Neural progenitor cell (in vitro differentiated cells): ENCODE measurements around the gene CFAP410. TPM values are rescaled to one million over a fixed set of nuclear protein-coding genes. Genes with fewer than 3 reads are reported as not detected.
A peak's percentile ranks its signal among the peaks of the same experiment; 100 is the strongest.

Experiments
- DNase-seq: peaks from one replicate; pipeline ENCODE4 v3.0.0-alpha.2; 2016; ENCODE audit warnings: low spot score
- H2AFZ ChIP-seq: fragments of 200-600 bp; sonication (generic); replicated peaks from 2 replicates; pipeline ENCODE4 v1.6.1; 2016; ENCODE audit warnings: antibody characterized with exemption
- H3F3A ChIP-seq: fragments of 200-600 bp; sonication (generic); 2 replicates; pipeline ENCODE4 v1.6.1; 2016; ENCODE audit warnings: antibody characterized with exemption, low read depth
- H3K27ac ChIP-seq: fragments of 200-600 bp; sonication (generic); 2 replicates; pipeline ENCODE4 v1.5.1; 2016; ENCODE audit warnings: mild to moderate bottlenecking
- H3K27me3 ChIP-seq: fragments of 200-600 bp; sonication (generic); 2 replicates; pipeline ENCODE4 v1.6.1; 2016; ENCODE audit warnings: mild to moderate bottlenecking, moderate library complexity
- H3K36me3 ChIP-seq: fragments of 200-600 bp; sonication (generic); 2 replicates; pipeline ENCODE4 v1.5.1; 2016
- H3K4me1 ChIP-seq: fragments of 200-600 bp; sonication (generic); 2 replicates; pipeline ENCODE4 v1.6.1; 2016; ENCODE audit warnings: mixed run types
- H3K4me2 ChIP-seq: fragments of 200-600 bp; sonication (generic); 2 replicates; pipeline ENCODE4 v1.6.1; 2016
- H3K4me3 ChIP-seq: fragments of 200-600 bp; sonication (generic); 2 replicates; pipeline ENCODE4 v1.5.1; 2016
- H3K79me2 ChIP-seq: fragments of 200-600 bp; sonication (generic); 2 replicates; pipeline ENCODE4 v1.6.1; 2016; ENCODE audit warnings: low read depth
- H3K9ac ChIP-seq: fragments of 200-600 bp; sonication (generic); 2 replicates; pipeline ENCODE4 v1.6.1; 2016
- H3K9me3 ChIP-seq: fragments of 200-600 bp; sonication (generic); 2 replicates; pipeline ENCODE4 v1.5.1; 2016; ENCODE audit warnings: low read depth
- H4K20me1 ChIP-seq: fragments of 200-600 bp; sonication (generic); 2 replicates; pipeline ENCODE4 v1.6.1; 2016; ENCODE audit warnings: low read depth
- H3K27ac Mint-ChIP-seq: 3 replicates; pipeline ENCODE4 v1.8.0; 2021; ENCODE audit warnings: mixed read lengths
- H3K27me3 Mint-ChIP-seq: 2 replicates; pipeline ENCODE4 v1.8.0; 2022; ENCODE audit warnings: low read depth, mild to moderate bottlenecking, inconsistent platforms, moderate library complexity, mixed read lengths; ENCODE audit not compliant: insufficient read depth
- H3K36me3 Mint-ChIP-seq: 3 replicates; pipeline ENCODE4 v1.8.0; 2021; ENCODE audit warnings: mixed read lengths
- H3K4me1 Mint-ChIP-seq: 3 replicates; pipeline ENCODE4 v1.8.0; 2021; ENCODE audit warnings: mixed read lengths
- H3K4me3 Mint-ChIP-seq: 3 replicates; pipeline ENCODE4 v1.8.0; 2021; ENCODE audit warnings: mild to moderate bottlenecking, moderate library complexity, mixed read lengths
- H3K9me3 Mint-ChIP-seq: 3 replicates; pipeline ENCODE4 v1.8.0; 2020; ENCODE audit warnings: mixed read lengths
- EZH2 ChIP-seq: fragments of 200-600 bp; sonication (generic); IDR thresholded peaks from 2 replicates; pipeline ENCODE4 v1.6.1; 2017; ENCODE audit warnings: antibody characterized with exemption, mild to moderate bottlenecking, moderate library complexity
- EZH2phosphoT487 ChIP-seq: fragments of 200-600 bp; sonication (generic); IDR thresholded peaks from 2 replicates; pipeline ENCODE4 v1.6.1; 2017; ENCODE audit warnings: antibody characterized with exemption
- total RNA-seq: library from RNA; depleted of rRNA; stranded (reverse); fragments of >200 nt; gene quantifications from 2 replicates; pipeline ENCODE4 v1.2.3, GENCODE V29; 2015; ENCODE audit warnings: low replicate concordance
- TF ChIP-seq, protein P1 (sequence below): fragments of 200-600 bp; sonication (generic); IDR thresholded peaks from 2 replicates; pipeline ENCODE4 v1.5.1; 2017; ENCODE audit warnings: antibody characterized with exemption, mild to moderate bottlenecking

CFAP410 gene
- total RNA-seq, 1 donor from 2014 or later = 7.5 TPM

GRCh38 chr21:44354775-44355771, 15.9 kb upstream of the CFAP410 start:
- peaks cover 6% of the 10 kb centered on the region for H3K4me1 Mint-ChIP-seq
- Histone ChIP-seq H4K20me1 (no peaks in the 10 kb centered on the region), H3K79me2 (no peaks in the 10 kb centered on the region), H3K36me3 (no peaks in the 10 kb centered on the region), H3K9me3 (no peaks in the 10 kb centered on the region), H3K4me1 (no peaks in the 10 kb centered on the region), H3K9ac (no peak overlapping the region), H3K4me3 (no peak overlapping the region), H3K27ac (no peak overlapping the region), H3K27me3 (no peaks in the 10 kb centered on the region), H3K4me2 (no peak overlapping the region), H2AFZ (no peak overlapping the region), H3F3A (no peaks in the 10 kb centered on the region)
- no peak overlapping the region for H3K27ac Mint-ChIP-seq
- DNase-seq = no peak
- peak overlapping the region; percentile 30 for H3K4me3 Mint-ChIP-seq
- no peaks in the 10 kb centered on the region for H3K9me3 Mint-ChIP-seq
- H3K36me3 Mint-ChIP-seq = no peaks in the 10 kb centered on the region
- TF ChIP-seq EZH2 (no peak), EZH2phosphoT487 (no peak)
- TF ChIP-seq, protein P1, sequence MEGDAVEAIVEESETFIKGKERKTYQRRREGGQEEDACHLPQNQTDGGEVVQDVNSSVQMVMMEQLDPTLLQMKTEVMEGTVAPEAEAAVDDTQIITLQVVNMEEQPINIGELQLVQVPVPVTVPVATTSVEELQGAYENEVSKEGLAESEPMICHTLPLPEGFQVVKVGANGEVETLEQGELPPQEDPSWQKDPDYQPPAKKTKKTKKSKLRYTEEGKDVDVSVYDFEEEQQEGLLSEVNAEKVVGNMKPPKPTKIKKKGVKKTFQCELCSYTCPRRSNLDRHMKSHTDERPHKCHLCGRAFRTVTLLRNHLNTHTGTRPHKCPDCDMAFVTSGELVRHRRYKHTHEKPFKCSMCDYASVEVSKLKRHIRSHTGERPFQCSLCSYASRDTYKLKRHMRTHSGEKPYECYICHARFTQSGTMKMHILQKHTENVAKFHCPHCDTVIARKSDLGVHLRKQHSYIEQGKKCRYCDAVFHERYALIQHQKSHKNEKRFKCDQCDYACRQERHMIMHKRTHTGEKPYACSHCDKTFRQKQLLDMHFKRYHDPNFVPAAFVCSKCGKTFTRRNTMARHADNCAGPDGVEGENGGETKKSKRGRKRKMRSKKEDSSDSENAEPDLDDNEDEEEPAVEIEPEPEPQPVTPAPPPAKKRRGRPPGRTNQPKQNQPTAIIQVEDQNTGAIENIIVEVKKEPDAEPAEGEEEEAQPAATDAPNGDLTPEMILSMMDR = no peak
- peaks cover 11% of the 10 kb centered on the region for H3K27me3 Mint-ChIP-seq

GRCh38 chr21:44354001-44354405, 14.8 kb upstream of the CFAP410 start:
- peaks cover 9% of the 10 kb centered on the region for H3K27me3 Mint-ChIP-seq
- no peak for TF ChIP-seq EZH2
- TF ChIP-seq, protein P1 = no peak
- no peak for TF ChIP-seq EZH2phosphoT487
- Histone ChIP-seq H4K20me1 (no peaks in the 10 kb centered on the region), H3F3A (no peaks in the 10 kb centered on the region), H3K36me3 (no peaks in the 10 kb centered on the region), H3K4me3 (no peak overlapping the region), H3K9me3 (no peaks in the 10 kb centered on the region), H3K4me1 (no peaks in the 10 kb centered on the region), H3K9ac (no peak overlapping the region), H2AFZ (no peak overlapping the region), H3K27me3 (no peaks in the 10 kb centered on the region), H3K4me2 (no peak overlapping the region), H3K79me2 (no peaks in the 10 kb centered on the region), H3K27ac (no peak overlapping the region)
- peaks cover 6% of the 10 kb centered on the region for H3K4me1 Mint-ChIP-seq
- no peak overlapping the region for H3K4me3 Mint-ChIP-seq
- DNase-seq = no peak
- no peaks in the 10 kb centered on the region for H3K9me3 Mint-ChIP-seq
- no peak overlapping the region for H3K27ac Mint-ChIP-seq
- no peaks in the 10 kb centered on the region for H3K36me3 Mint-ChIP-seq

GRCh38 chr21:44353191-44353970, 14.2 kb upstream of the CFAP410 start, which contains the start of gene TRPM2:
TRPM2 (plus strand) TSS chr21:44353621; CDS start chr21:44353701, 80 bp downstream.
- no peaks in the 10 kb centered on the region for H3K9me3 Mint-ChIP-seq
- Histone ChIP-seq H3K36me3 (no peaks in the 10 kb centered on the region), H3K79me2 (no peaks in the 10 kb centered on the region), H3K27ac (no peak within 1 kb of the TSS), H3K4me3 (no peak within 1 kb of the TSS), H2AFZ (no peak within 1 kb of the TSS), H3K9ac (no peak within 1 kb of the TSS), H3K4me1 (no peaks in the 10 kb centered on the region), H4K20me1 (no peaks in the 10 kb centered on the region), H3F3A (no peaks in the 10 kb centered on the region), H3K27me3 (no peaks in the 10 kb centered on the region), H3K4me2 (no peak within 1 kb of the TSS), H3K9me3 (no peaks in the 10 kb centered on the region)
- no peak for DNase-seq
- peak within 1 kb of the TSS; percentile 30 for H3K4me3 Mint-ChIP-seq
- TF ChIP-seq, protein P1 = no peak
- TF ChIP-seq EZH2phosphoT487 (no peak), EZH2 (no peak)
- no peaks in the 10 kb centered on the region for H3K36me3 Mint-ChIP-seq
- H3K27me3 Mint-ChIP-seq = peaks cover 9% of the 10 kb centered on the region
- H3K4me1 Mint-ChIP-seq = peaks cover 6% of the 10 kb centered on the region
- H3K27ac Mint-ChIP-seq = no peak within 1 kb of the TSS
